Left ventricle myocardium inferior (tissue), 1 donor: Measurements from ENCODE around the gene RUFY1. TPM values are rescaled to one million over a fixed set of nuclear protein-coding genes. Genes with fewer than 3 reads are reported as not detected.
"Not testable (repeated sequence)": the region's sequence is repeated elsewhere in the genome, so short reads cannot be mapped to it uniquely, and the experiment has no call there.

Source experiments
- DNase-seq: peaks from one replicate; pipeline ENCODE4 v3.0.0-alpha.2; 2020
- H3K27ac ChIP-seq: fragments of 200-600 bp; replicated peaks from 2 replicates; pipeline ENCODE4 v1.8.0; 2021
- H3K27me3 ChIP-seq: fragments of 200-600 bp; 2 replicates; pipeline ENCODE4 v1.8.0; 2021; ENCODE audit warnings: low read depth
- H3K36me3 ChIP-seq: fragments of 200-600 bp; 2 replicates; pipeline ENCODE4 v1.8.0; 2021
- H3K4me1 ChIP-seq: fragments of 200-600 bp; 2 replicates; pipeline ENCODE4 v1.8.0; 2021
- H3K4me3 ChIP-seq: fragments of 200-600 bp; 2 replicates; pipeline ENCODE4 v1.8.0; 2021; ENCODE audit warnings: mild to moderate bottlenecking, moderate library complexity
- H3K9me3 ChIP-seq: fragments of 200-600 bp; replicated peaks from 2 replicates; pipeline ENCODE4 v1.8.0; 2021
- CTCF ChIP-seq: fragments of 200-600 bp; IDR thresholded peaks from 2 replicates; pipeline ENCODE4 v1.8.0; 2021; ENCODE audit warnings: antibody characterized with exemption, mild to moderate bottlenecking, borderline replicate concordance
- intact Hi-C: fragments of 100-400 bp; cut with micrococcal nuclease; formaldehyde crosslinking; loops from one replicate; pipeline ENCODE4 v1.11.0; 2022
- total RNA-seq: library from RNA; stranded (reverse); fragmentation: NEBNext Ultra II Directional; extraction: Animal tissue kit (Norgen Biotek cat#: 25700); gene quantifications from one replicate; pipeline ENCODE4 v1.2.1, GENCODE V29; 2021
- donor health status: DM: no; HTN: yes; CAD: no; lungs with severe emphysema.

RUFY1 gene
- total RNA-seq, 1 donor from 2014 or later = 21.5 TPM

- Histone ChIP-seq H3K27me3 (peaks cover 38% of the 10 kb centered on the region), H3K36me3 (no peaks in the 10 kb centered on the region), H3K4me1 (peaks cover 13% of the 10 kb centered on the region), H3K9me3 (no peaks in the 10 kb centered on the region), H3K4me3 (no peak overlapping the region), H3K27ac (no peak overlapping the region)
- no peak for TF ChIP-seq CTCF
- intact Hi-C loops = no loop called here
- DNase-seq = no peak
Observed at GRCh38 chr5:179534431-179534830, 15.9 kb upstream of the RUFY1 start.

- intact Hi-C loops = no loop called here
- H3K27me3 ChIP-seq = peaks cover 24% of the 10 kb centered on the region
- H3K4me3 ChIP-seq = no peak overlapping the region
- no peaks in the 10 kb centered on the region for H3K9me3 ChIP-seq
- no peak for TF ChIP-seq CTCF
- no peak for DNase-seq
- H3K27ac ChIP-seq = no peak overlapping the region
- no peaks in the 10 kb centered on the region for H3K36me3 ChIP-seq
- no peaks in the 10 kb centered on the region for H3K4me1 ChIP-seq
Observed at GRCh38 chr5:179536676-179537075, 13.7 kb upstream of the RUFY1 start.

- Histone ChIP-seq H3K27me3 (no peaks in the 10 kb centered on the region), H3K9me3 (no peaks in the 10 kb centered on the region), H3K4me1 (no peaks in the 10 kb centered on the region), H3K4me3 (no peak overlapping the region), H3K36me3 (no peaks in the 10 kb centered on the region), H3K27ac (no peak overlapping the region)
- intact Hi-C loops = no loop called here
- TF ChIP-seq CTCF = no peak
- DNase-seq = no peak
Observed at GRCh38 chr5:179542170-179542569, 8.2 kb upstream of the RUFY1 start.

- H3K4me3 ChIP-seq, DNase-seq, H3K27me3 ChIP-seq, H3K36me3 ChIP-seq, H3K27ac ChIP-seq, H3K9me3 ChIP-seq, H3K4me1 ChIP-seq, intact Hi-C loops: not testable (repeated sequence)
Observed at GRCh38 chr5:179543275-179543674, 7.1 kb upstream of the RUFY1 start.

- no peak for TF ChIP-seq CTCF
- Histone ChIP-seq H3K27me3 (no peaks in the 10 kb centered on the region), H3K4me3 (no peak overlapping the region), H3K4me1 (peaks cover 46% of the 10 kb centered on the region), H3K27ac (no peak overlapping the region), H3K9me3 (no peaks in the 10 kb centered on the region), H3K36me3 (no peaks in the 10 kb centered on the region)
- intact Hi-C loops = no loop called here
- no peak for DNase-seq
Observed at GRCh38 chr5:179553006-179553405, 2.7 kb downstream of the RUFY1 start.

GRCh38 chr5:179553875-179554274 is 3.5 kb downstream of the RUFY1 start:
- H3K27me3 ChIP-seq = no peaks in the 10 kb centered on the region
- TF ChIP-seq CTCF = no peak
- H3K4me3 ChIP-seq = no peak overlapping the region
- no peaks in the 10 kb centered on the region for H3K36me3 ChIP-seq
- no peaks in the 10 kb centered on the region for H3K9me3 ChIP-seq
- H3K27ac ChIP-seq = no peak overlapping the region
- peaks cover 52% of the 10 kb centered on the region for H3K4me1 ChIP-seq
- intact Hi-C loops = no loop called here
- no peak for DNase-seq
